Muscle of leg (tissue), 11 donors: ENCODE results near the gene KRTAP21-3. TPM values are rescaled to one million over a fixed set of nuclear protein-coding genes. Genes with fewer than 3 reads are reported as not detected.
A peak's percentile ranks its signal among the peaks of the same experiment; 100 is the strongest.

Source experiments
- DNase-seq: peaks from one replicate; pipeline ENCODE4 v3.0.0; 2013
- H3K27ac ChIP-seq: one replicate; pipeline ENCODE4 v1.5.1; 2013; ENCODE audit warnings: mild to moderate bottlenecking, low read length, control low read depth
- H3K27me3 ChIP-seq: one replicate; pipeline ENCODE4 v1.6.1; 2013; ENCODE audit warnings: low read length; ENCODE audit not compliant: control insufficient read depth, insufficient read depth
- H3K36me3 ChIP-seq: one replicate; pipeline ENCODE4 v1.6.1; 2013; ENCODE audit warnings: low read length; ENCODE audit not compliant: control insufficient read depth, insufficient read depth
- H3K4me1 ChIP-seq: one replicate; pipeline ENCODE4 v1.6.1; 2013; ENCODE audit warnings: low read length; ENCODE audit not compliant: control insufficient read depth, insufficient read depth
- H3K4me3 ChIP-seq: one replicate; pipeline ENCODE4 v1.5.1; 2013; ENCODE audit warnings: low read length, control low read depth
- H3K9me3 ChIP-seq: replicated peaks from 2 replicates; pipeline ENCODE4 v1.6.1; 2013; ENCODE audit warnings: low read depth, low read length; ENCODE audit not compliant: control insufficient read depth
- WGBS: methylation state at CpG from one replicate; pipeline ENCODE4 v1.1.5; 2013; ENCODE audit warnings: missing lambda C conversion rate; ENCODE audit not compliant: insufficient coverage; 5-methylcytosine and 5-hydroxymethylcytosine counted together
- polyA plus RNA-seq, 8 donors: library from polyadenylated mRNA; unstranded; fragments of 120-200 nt; gene quantifications; one replicate each; pipeline versions ENCODE4 v1.2.1 to v1.2.3, GENCODE V29; 2013; ENCODE audit warnings: inconsistent platforms in 1 of 8, low replicate concordance in 1 of 8; ENCODE audit not compliant: insufficient read length in 8 of 8, insufficient read depth in 1 of 8
- total RNA-seq: library from RNA; stranded (reverse); fragments of 120-200 nt; gene quantifications from one replicate; pipeline ENCODE4 v1.2.4, GENCODE V29; 2013

Gene KRTAP21-3
- total and polyA plus RNA-seq, 9 donors = not detected

GRCh38 chr21:30672985-30673650, 45.5 kb downstream of the KRTAP21-3 start:
- no CpG with 5 or more reads among the region's 2 CpGs for WGBS
- Histone ChIP-seq H3K4me1 (no peaks in the 10 kb centered on the region), H3K36me3 (no peaks in the 10 kb centered on the region), H3K9me3 (no peaks in the 10 kb centered on the region), H3K27ac (no peak overlapping the region), H3K27me3 (no peaks in the 10 kb centered on the region), H3K4me3 (no peak overlapping the region)
- DNase-seq = peak; percentile 1

GRCh38 chr21:30668776-30669175, 49.8 kb downstream of the KRTAP21-3 start:
- 43% methylated on average over 1 of the region's 1 CpG for WGBS
- H3K4me3 ChIP-seq = no peak overlapping the region
- H3K27ac ChIP-seq = no peak overlapping the region
- no peaks in the 10 kb centered on the region for H3K36me3 ChIP-seq
- DNase-seq = no peak
- H3K4me1 ChIP-seq = no peaks in the 10 kb centered on the region
- no peaks in the 10 kb centered on the region for H3K9me3 ChIP-seq
- no peaks in the 10 kb centered on the region for H3K27me3 ChIP-seq

Other genes with a start within 250 kb of the KRTAP21-3 start
- not detected for gene KRTAP19-1, start 238.4 kb downstream of the KRTAP21-3 start, total RNA-seq
- gene KRTAP19-1, start 238.4 kb downstream of the KRTAP21-3 start, polyA plus RNA-seq = not detected
- not detected for gene KRTAP19-2, start 231.3 kb downstream of the KRTAP21-3 start, total RNA-seq
- gene KRTAP19-2, start 231.3 kb downstream of the KRTAP21-3 start, polyA plus RNA-seq = not detected
- gene KRTAP19-3, start 226.8 kb downstream of the KRTAP21-3 start, total RNA-seq = not detected
- not detected for gene KRTAP19-3, start 226.8 kb downstream of the KRTAP21-3 start, polyA plus RNA-seq
- gene KRTAP19-4, start 221.6 kb downstream of the KRTAP21-3 start, total RNA-seq = not detected
- gene KRTAP19-4, start 221.6 kb downstream of the KRTAP21-3 start, polyA plus RNA-seq = not detected
- not detected for gene KRTAP19-5, start 216.6 kb downstream of the KRTAP21-3 start, total RNA-seq
- gene KRTAP19-5, start 216.6 kb downstream of the KRTAP21-3 start, polyA plus RNA-seq = not detected
- not detected for gene KRTAP19-6, start 176.9 kb downstream of the KRTAP21-3 start, total RNA-seq
- not detected for gene KRTAP19-6, start 176.9 kb downstream of the KRTAP21-3 start, polyA plus RNA-seq
- gene KRTAP19-7, start 157.5 kb downstream of the KRTAP21-3 start, total RNA-seq = not detected
- not detected for gene KRTAP19-7, start 157.5 kb downstream of the KRTAP21-3 start, polyA plus RNA-seq
- not detected for gene KRTAP22-2, start 128.4 kb downstream of the KRTAP21-3 start, total RNA-seq
- not detected for gene KRTAP22-2, start 128.4 kb downstream of the KRTAP21-3 start, polyA plus RNA-seq
- gene KRTAP6-3, start 126.3 kb downstream of the KRTAP21-3 start, total RNA-seq = not detected
- not detected for gene KRTAP6-3, start 126.3 kb downstream of the KRTAP21-3 start, polyA plus RNA-seq
- not detected for gene KRTAP6-2, start 119.9 kb downstream of the KRTAP21-3 start, total RNA-seq
- not detected for gene KRTAP6-2, start 119.9 kb downstream of the KRTAP21-3 start, polyA plus RNA-seq
- not detected for gene KRTAP22-1, start 117.7 kb downstream of the KRTAP21-3 start, total RNA-seq
- not detected for gene KRTAP22-1, start 117.7 kb downstream of the KRTAP21-3 start, polyA plus RNA-seq
- gene KRTAP6-1, start 104.8 kb downstream of the KRTAP21-3 start, total RNA-seq = not detected
- gene KRTAP6-1, start 104.8 kb downstream of the KRTAP21-3 start, polyA plus RNA-seq = not detected
- not detected for gene KRTAP20-1, start 102.4 kb downstream of the KRTAP21-3 start, total RNA-seq
- not detected for gene KRTAP20-1, start 102.4 kb downstream of the KRTAP21-3 start, polyA plus RNA-seq
- gene KRTAP20-4, start 98.2 kb downstream of the KRTAP21-3 start, total RNA-seq = not detected
- gene KRTAP20-4, start 98.2 kb downstream of the KRTAP21-3 start, polyA plus RNA-seq = not detected
- not detected for gene KRTAP20-2, start 83.6 kb downstream of the KRTAP21-3 start, total RNA-seq
- not detected for gene KRTAP20-2, start 83.6 kb downstream of the KRTAP21-3 start, polyA plus RNA-seq
- not detected for gene KRTAP20-3, start 75.9 kb downstream of the KRTAP21-3 start, total RNA-seq
- gene KRTAP20-3, start 75.9 kb downstream of the KRTAP21-3 start, polyA plus RNA-seq = not detected
- not detected for gene KRTAP21-2, start 28.5 kb upstream of the KRTAP21-3 start, total RNA-seq
- not detected for gene KRTAP21-2, start 28.5 kb upstream of the KRTAP21-3 start, polyA plus RNA-seq
- gene KRTAP21-1, start 36.7 kb upstream of the KRTAP21-3 start, total RNA-seq = not detected
- gene KRTAP21-1, start 36.7 kb upstream of the KRTAP21-3 start, polyA plus RNA-seq = not detected
- not detected for gene KRTAP8-1, start 94.5 kb upstream of the KRTAP21-3 start, total RNA-seq
- not detected for gene KRTAP8-1, start 94.5 kb upstream of the KRTAP21-3 start, polyA plus RNA-seq
- gene KRTAP7-1, start 111.0 kb upstream of the KRTAP21-3 start, total RNA-seq = not detected
- not detected for gene KRTAP7-1, start 111.0 kb upstream of the KRTAP21-3 start, polyA plus RNA-seq
- gene KRTAP11-1, start 162.8 kb upstream of the KRTAP21-3 start, total RNA-seq = not detected
- gene KRTAP11-1, start 162.8 kb upstream of the KRTAP21-3 start, polyA plus RNA-seq = under 1 TPM in 1 of 8 donors, not detected in 7; 0.18 TPM